T-cell (primary cell): ENCODE data around the gene TCF23. TPM values are rescaled to one million over a fixed set of nuclear protein-coding genes. Genes with fewer than 3 reads are reported as not detected.
"Not testable (repeated sequence)": the region's sequence is repeated elsewhere in the genome, so short reads cannot be mapped to it uniquely, and the experiment has no call there.

Source experiments
- ATAC-seq, 4 experiments: fragments of 200-7000 bp in 3 of 4; fragments of 150-1000 bp in 1 of 4; cut with Tn5 transposase; replicated peaks in 1 of 4; 1 replicate in 3 of 4; 2 replicates in 1 of 4; pipeline ENCODE4 v1.10.0; 2021; ENCODE audit warnings: moderate library complexity in 3 of 4, mild to moderate bottlenecking in 2 of 4, moderate number of reproducible peaks in 1 of 4
- CTCF ChIA-PET, 2 donors: fragments of 300-600 bp; sonication (Branson Sonifier 250); formaldehyde crosslinking; loops; one replicate each; lab custom pipeline; 2022; ENCODE audit warnings: antibody characterized with exemption in 2 of 2; lab: Charles Lee
- POLR2A ChIA-PET, 2 donors: fragments of 300-600 bp; sonication (Branson Sonifier 250); formaldehyde crosslinking; loops; one replicate each; lab custom pipeline; 2022; ENCODE audit warnings: antibody characterized with exemption in 2 of 2; lab: Charles Lee
- DNase-seq, 35 experiments: peaks; one replicate each; pipeline versions ENCODE4 v3.0.0 to v3.0.0-alpha.2; 2013 to 2023
- H3K27ac ChIP-seq: one replicate; pipeline ENCODE4 v1.5.1; 2013; ENCODE audit warnings: low read length
- H3K27me3 ChIP-seq, 2 experiments: replicated peaks in 1 of 2; 1 replicate in 1 of 2; 2 replicates in 1 of 2; pipeline versions ENCODE4 v1.6.1 to v1.7.0; 2013; ENCODE audit warnings: low read length in 1 of 2, mixed read lengths in 1 of 2; ENCODE audit not compliant: control insufficient read depth in 2 of 2, insufficient read depth in 2 of 2; ENCODE audit errors: extremely low read depth in 1 of 2
- H3K36me3 ChIP-seq, 2 donors: 1 replicate in 1 of 2; 2 replicates in 1 of 2; pipeline versions ENCODE4 v1.6.1 to v1.7.0; 2013; ENCODE audit warnings: low read length in 1 of 2; ENCODE audit not compliant: control insufficient read depth in 2 of 2, insufficient read depth in 1 of 2; ENCODE audit errors: extremely low read depth in 1 of 2
- H3K4me1 ChIP-seq, 2 experiments: 1 replicate in 1 of 2; 2 replicates in 1 of 2; pipeline versions ENCODE4 v1.6.1 to v1.7.0; 2013; ENCODE audit warnings: low read length in 2 of 2, mixed read lengths in 1 of 2; ENCODE audit not compliant: insufficient read depth in 2 of 2, control insufficient read depth in 1 of 2; ENCODE audit errors: extremely low read depth in 1 of 2
- H3K4me3 ChIP-seq, 2 donors: 1 replicate in 1 of 2; 2 replicates in 1 of 2; pipeline versions ENCODE4 v1.5.1 to v1.7.0; 2013; ENCODE audit warnings: mild to moderate bottlenecking in 2 of 2, low read length in 1 of 2, moderate library complexity in 1 of 2; ENCODE audit not compliant: control insufficient read depth in 1 of 2; ENCODE audit errors: extremely low read depth in 1 of 2
- H3K9me3 ChIP-seq: 2 replicates; pipeline ENCODE4 v1.7.0; 2013
- H3K27ac Mint-ChIP-seq, 2 donors: one replicate each; pipeline ENCODE4 v1.8.0; 2020 to 2021; ENCODE audit warnings: mild to moderate bottlenecking in 2 of 2, mixed read lengths in 2 of 2
- H3K27me3 Mint-ChIP-seq, 2 donors: one replicate each; pipeline ENCODE4 v1.8.0; 2021 to 2022; ENCODE audit warnings: mixed read lengths in 2 of 2
- H3K36me3 Mint-ChIP-seq: one replicate; pipeline ENCODE4 v1.8.0; 2021; ENCODE audit warnings: mixed read lengths
- H3K4me1 Mint-ChIP-seq, 3 donors: one replicate each; pipeline ENCODE4 v1.8.0; 2020 to 2022; ENCODE audit warnings: mixed read lengths in 3 of 3, mild to moderate bottlenecking in 1 of 3
- H3K4me3 Mint-ChIP-seq, 3 donors: one replicate each; pipeline ENCODE4 v1.8.0; 2020 to 2022; ENCODE audit warnings: mild to moderate bottlenecking in 3 of 3, mixed read lengths in 3 of 3, moderate library complexity in 3 of 3
- H3K9me3 Mint-ChIP-seq, 3 donors: one replicate each; pipeline ENCODE4 v1.8.0; 2020 to 2022; ENCODE audit warnings: mixed read lengths in 3 of 3
- WGBS: methylation state at CpG from one replicate; pipeline ENCODE4 v1.1.5; 2013; ENCODE audit warnings: missing lambda C conversion rate; ENCODE audit not compliant: insufficient coverage; 5-methylcytosine and 5-hydroxymethylcytosine counted together
- total RNA-seq, 35 experiments: library from RNA in 6 of 35; stranded (reverse) in 6 of 35; fragments of 120-200 nt in 1 of 35; gene quantifications; one replicate each; pipeline versions ENCODE4 v1.2.1 to v1.2.4 and lab custom pipeline; 2013 to 2026

The TCF23 gene
- total RNA-seq, 5 donors from 2014 or later (not counting 1 experiment from before 2014, with no cell fraction given), result not detected

DNA sequence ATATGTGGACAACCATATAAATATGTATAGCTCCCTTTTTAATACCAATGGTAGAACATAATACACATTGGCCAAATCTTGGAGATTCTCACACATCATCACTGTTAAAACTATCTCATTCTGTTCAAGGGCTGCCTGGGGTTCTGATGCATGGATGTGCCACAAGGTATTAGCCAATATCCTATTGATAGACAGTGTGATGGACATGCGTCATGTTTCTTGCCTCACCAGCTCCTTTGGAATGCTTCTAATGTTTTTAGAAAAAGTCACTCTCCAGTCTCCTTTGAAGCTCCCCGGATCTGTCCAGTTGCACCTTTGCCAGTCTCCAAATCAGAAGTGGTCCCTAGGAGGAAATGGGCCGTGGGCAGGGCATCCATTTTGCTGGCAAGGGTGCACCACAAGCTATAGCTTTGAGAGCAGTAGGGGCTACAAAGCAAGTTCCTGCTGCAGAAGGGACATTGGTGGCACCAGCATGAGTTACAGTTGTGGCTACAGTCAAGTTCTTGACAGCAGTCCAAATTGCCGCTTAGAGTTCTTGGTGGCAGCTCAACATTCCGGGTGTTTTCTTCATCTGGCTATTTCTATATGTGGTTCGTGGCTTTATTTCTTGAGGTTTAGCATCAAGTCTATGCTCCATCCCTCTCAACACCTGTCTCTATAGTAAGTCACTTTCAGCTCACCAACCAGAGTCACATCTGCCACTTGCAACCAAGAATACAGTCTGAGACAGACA is 38.0 kb downstream of the TCF23 start:
- H3K27me3 Mint-ChIP-seq, result peaks cover 9 to 17% of the 10 kb centered on the region in 2 donors
- WGBS, result 68% methylated on average over 2 of the region's 6 CpGs
- Histone ChIP-seq H3K4me1 (no peaks in the 10 kb centered on the region), H3K27me3 (peaks cover 0 to 17% of the 10 kb centered on the region in 2 experiments), H3K9me3 (no peaks in the 10 kb centered on the region), H3K36me3 (no peaks in the 10 kb centered on the region), H3K4me3 (no peak overlapping the region), H3K27ac (no peak overlapping the region)
- no peaks in the 10 kb centered on the region for H3K9me3 Mint-ChIP-seq
- no peak overlapping the region for H3K4me3 Mint-ChIP-seq
- DNase-seq (no peak), ATAC-seq (no peak)
- ChIA-PET CTCF (no interaction called here), POLR2A (interaction anchor here (0.5 to 0.6 kb wide), 2 partner anchors 50 to 244 kb away, joined by 3 to 8 read pairs; no protein-coding TSS in a partner anchor)
- no peaks in the 10 kb centered on the region for H3K4me1 Mint-ChIP-seq
- no peaks in the 10 kb centered on the region for H3K36me3 Mint-ChIP-seq
- no peak overlapping the region for H3K27ac Mint-ChIP-seq

DNA sequence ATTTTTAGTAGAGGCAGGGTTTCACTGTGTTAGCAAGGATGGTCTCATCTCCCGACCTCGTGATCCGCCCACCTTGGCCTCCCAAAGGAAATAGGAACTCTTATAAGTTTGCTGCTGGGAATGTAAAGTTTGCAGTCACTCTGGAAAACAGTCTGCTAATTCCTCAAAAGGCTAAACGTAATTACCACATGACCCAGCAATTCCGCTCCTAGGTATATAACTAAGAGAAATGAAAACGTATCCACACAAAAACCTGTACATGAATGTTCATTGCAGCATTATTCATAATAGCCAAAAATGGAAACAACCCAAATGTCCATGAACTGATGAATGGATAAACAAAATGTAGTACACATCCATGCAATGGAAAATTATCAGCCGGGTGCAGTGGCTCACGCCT is 41.2 kb downstream of the TCF23 start:
- ChIA-PET POLR2A (interaction anchor here in 1 of 2 donors (0.6 kb wide), 1 partner anchor 107 kb away, joined by 3 read pairs; no protein-coding TSS in a partner anchor), CTCF (no interaction called here)
- no CpG with 5 or more reads among the region's 8 CpGs for WGBS
- H3K9me3 Mint-ChIP-seq, result no peaks in the 10 kb centered on the region
- no peaks in the 10 kb centered on the region for H3K36me3 Mint-ChIP-seq
- Histone ChIP-seq H3K27ac (no peak overlapping the region), H3K36me3 (no peaks in the 10 kb centered on the region), H3K9me3 (no peaks in the 10 kb centered on the region), H3K4me1 (no peaks in the 10 kb centered on the region), H3K4me3 (no peak overlapping the region), H3K27me3 (peaks cover 0 to 10% of the 10 kb centered on the region in 2 experiments)
- ATAC-seq (no peak), DNase-seq (no peak)
- no peak overlapping the region for H3K4me3 Mint-ChIP-seq
- H3K27ac Mint-ChIP-seq, result no peak overlapping the region
- no peaks in the 10 kb centered on the region for H3K4me1 Mint-ChIP-seq
- peaks cover 0 to 7% of the 10 kb centered on the region in 2 donors for H3K27me3 Mint-ChIP-seq

DNA sequence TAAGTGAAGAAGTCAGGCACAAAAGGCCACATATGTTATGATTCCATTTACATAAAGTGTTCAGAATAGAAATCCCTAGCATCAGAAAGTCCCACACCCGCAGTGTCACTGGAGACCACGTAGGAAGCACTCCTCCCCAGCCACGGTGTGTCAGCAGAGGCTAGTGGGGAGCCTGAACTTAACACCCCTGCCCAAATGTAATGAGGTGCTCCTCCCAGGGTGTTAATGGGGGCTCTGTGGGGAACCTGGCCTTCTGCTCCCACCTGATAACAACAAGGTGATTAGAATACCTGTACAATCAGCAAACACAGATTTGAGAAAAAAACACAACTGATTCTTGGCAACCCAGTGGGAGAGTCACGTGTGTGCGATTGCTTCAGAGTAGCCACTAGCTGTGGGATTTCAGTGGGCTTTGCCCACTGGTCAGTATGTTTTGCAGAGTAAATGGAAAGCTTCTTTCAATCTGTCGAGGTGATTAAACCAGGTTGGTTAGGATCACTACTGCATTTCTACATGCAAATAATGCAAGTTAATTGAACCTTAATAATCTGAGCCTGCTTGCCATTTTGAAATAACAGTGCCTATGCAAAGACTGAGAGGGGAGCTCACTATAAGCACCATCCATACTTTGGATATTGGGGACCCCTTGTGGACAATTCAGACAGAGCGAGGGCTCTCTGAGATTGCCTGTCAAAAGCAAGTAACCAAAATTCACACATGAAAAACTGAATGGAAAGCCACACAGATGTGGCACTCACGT is 42.4 kb downstream of the TCF23 start:
- H3K27me3 ChIP-seq, result peaks cover 0 to 10% of the 10 kb centered on the region in 2 experiments
- ATAC-seq (peak; percentile 64 to 71 (median 68)), DNase-seq (peak in 27 of 35 experiments; percentile 10 to 68 (median 33))
- no peaks in the 10 kb centered on the region for H3K4me1 ChIP-seq
- Mint-ChIP-seq H3K27ac (no peak overlapping the region), H3K4me3 (no peak overlapping the region), H3K27me3 (peaks cover 0 to 7% of the 10 kb centered on the region in 2 donors), H3K9me3 (no peaks in the 10 kb centered on the region), H3K36me3 (no peaks in the 10 kb centered on the region), H3K4me1 (no peaks in the 10 kb centered on the region)
- H3K36me3 ChIP-seq, result no peaks in the 10 kb centered on the region
- POLR2A ChIA-PET, result no interaction called here
- H3K4me3 ChIP-seq, result no peak overlapping the region
- no peak overlapping the region for H3K27ac ChIP-seq
- no peaks in the 10 kb centered on the region for H3K9me3 ChIP-seq
- CTCF ChIA-PET, result interaction anchor here (0.6 to 1.9 kb wide), 7 partner anchors 16 to 229 kb away, joined by 3 to 9 read pairs (median 3); no protein-coding TSS in a partner anchor
- 30% methylated on average over 2 of the region's 8 CpGs for WGBS

DNA sequence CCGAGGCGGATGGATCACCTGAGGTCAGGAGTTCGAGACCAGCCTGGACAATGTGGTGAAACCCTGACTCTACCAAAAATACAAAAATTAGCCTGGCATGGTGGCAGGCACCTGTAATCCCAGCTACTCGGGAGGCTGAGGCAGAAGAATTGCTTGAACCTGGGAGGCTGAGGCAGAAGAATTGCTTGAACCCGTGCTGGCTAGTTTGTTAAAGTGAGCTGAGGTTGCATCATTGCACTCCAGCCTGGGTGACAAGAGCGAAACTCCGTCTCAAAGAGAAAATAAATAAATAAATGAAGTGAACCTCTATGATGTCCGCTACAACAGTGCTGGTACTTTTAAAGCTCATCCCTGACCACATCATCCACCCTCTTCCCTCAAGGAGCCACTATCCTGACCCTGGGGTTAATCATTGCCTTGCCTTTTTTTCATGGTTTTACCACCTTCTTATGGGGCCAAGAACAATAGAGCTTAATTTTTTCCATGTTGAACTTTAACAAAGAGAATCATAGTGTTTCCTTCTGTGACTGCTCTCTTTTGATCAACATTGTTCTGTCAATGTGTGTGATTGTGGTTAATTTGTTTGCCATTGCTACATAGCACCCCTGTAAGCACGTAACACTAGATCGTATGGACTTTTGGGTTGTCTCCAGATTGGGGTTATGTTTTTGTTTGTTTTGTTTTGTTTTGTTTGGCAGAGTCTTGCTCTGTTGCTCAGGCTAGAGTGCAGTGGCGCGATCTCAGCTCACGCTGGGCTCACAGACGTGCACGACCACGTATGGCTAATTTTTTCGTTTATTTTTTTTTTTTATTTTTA is 45.9 kb downstream of the TCF23 start:
- Mint-ChIP-seq H3K27ac (no peak overlapping the region), H3K36me3 (peaks cover 2% of the 10 kb centered on the region), H3K4me1 (no peaks in the 10 kb centered on the region), H3K4me3 (no peak overlapping the region), H3K9me3 (no peaks in the 10 kb centered on the region), H3K27me3 (no peaks in the 10 kb centered on the region)
- Histone ChIP-seq H3K4me1 (no peaks in the 10 kb centered on the region), H3K27me3 (no peaks in the 10 kb centered on the region), H3K4me3 (no peak overlapping the region), H3K9me3 (no peaks in the 10 kb centered on the region), H3K36me3 (peaks cover 0 to 3% of the 10 kb centered on the region in 2 donors), H3K27ac (no peak overlapping the region)
- WGBS, result 83% methylated on average over 5 of the region's 17 CpGs
- CTCF ChIA-PET, result no interaction called here
- DNase-seq, result no peak
- no peak for ATAC-seq
- POLR2A ChIA-PET, result no interaction called here

DNA sequence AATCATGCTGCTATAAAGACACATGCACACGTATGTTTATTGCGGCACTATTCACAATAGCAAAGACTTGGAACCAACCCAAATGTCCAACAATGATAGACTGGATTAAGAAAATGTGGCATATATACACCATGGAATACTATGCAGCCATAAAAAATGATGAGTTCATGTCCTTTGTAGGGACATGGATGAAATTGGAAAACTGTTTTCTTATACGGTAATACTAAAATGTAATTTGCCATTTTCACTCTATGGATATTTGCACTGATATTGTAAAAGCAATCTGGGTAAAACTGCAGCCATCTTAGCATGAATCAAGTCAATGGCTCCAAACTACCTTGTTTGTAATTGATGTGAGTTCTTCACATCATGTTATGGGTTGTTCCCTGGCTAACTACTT is 47.0 kb downstream of the TCF23 start:
- H3K4me1 ChIP-seq, H3K27me3 Mint-ChIP-seq, H3K4me3 Mint-ChIP-seq, H3K9me3 Mint-ChIP-seq, H3K36me3 Mint-ChIP-seq, H3K9me3 ChIP-seq, H3K27me3 ChIP-seq, H3K4me1 Mint-ChIP-seq, H3K27ac ChIP-seq, CTCF ChIA-PET, ATAC-seq, POLR2A ChIA-PET, H3K4me3 ChIP-seq, DNase-seq, H3K27ac Mint-ChIP-seq: not testable (repeated sequence)
- peaks cover 0 to 10% of the 10 kb centered on the region in 2 donors for H3K36me3 ChIP-seq
- no CpG with 5 or more reads among the region's 3 CpGs for WGBS

DNA sequence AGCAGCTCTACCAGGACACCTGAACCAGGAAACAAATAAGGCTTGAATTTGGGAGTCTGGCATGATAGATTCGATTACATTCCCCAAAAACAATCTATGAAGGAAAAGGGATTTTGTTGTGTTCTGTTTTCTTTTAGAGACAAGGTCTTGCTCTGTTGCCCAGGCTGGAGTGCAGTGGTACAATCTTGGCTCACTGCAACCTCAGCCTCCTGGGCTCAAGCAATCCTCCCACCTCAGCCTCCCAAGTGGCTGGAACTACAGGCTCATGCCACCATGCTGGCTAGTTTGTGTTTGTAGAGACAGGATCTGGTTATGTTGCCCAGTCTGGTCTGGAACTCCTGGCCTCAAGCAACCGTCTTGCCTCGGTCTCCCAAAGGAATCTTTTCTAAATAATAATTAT is 49.3 kb downstream of the TCF23 start:
- H3K36me3 ChIP-seq, result peaks cover 0 to 28% of the 10 kb centered on the region in 2 donors
- ATAC-seq, DNase-seq, POLR2A ChIA-PET, H3K9me3 Mint-ChIP-seq, H3K27ac Mint-ChIP-seq, H3K4me3 Mint-ChIP-seq, H3K27me3 ChIP-seq, CTCF ChIA-PET, H3K27me3 Mint-ChIP-seq, H3K4me1 Mint-ChIP-seq, H3K9me3 ChIP-seq, H3K4me1 ChIP-seq, H3K4me3 ChIP-seq, H3K27ac ChIP-seq: not testable (repeated sequence)
- peaks cover 16% of the 10 kb centered on the region for H3K36me3 Mint-ChIP-seq
- WGBS, result no CpG with 5 or more reads among the region's 3 CpGs
